HCT116 (cell line): ENCODE measurements around the gene GALR3. TPM values are rescaled to one million over a fixed set of nuclear protein-coding genes. Genes with fewer than 3 reads are reported as not detected.

Experiments used
- ATAC-seq: fragments of 200-7000 bp; cut with Tn5 transposase; 2 replicates; pipeline ENCODE4 v1.9.1; 2020; ENCODE audit warnings: mild to moderate bottlenecking, moderate library complexity
- BruUV-seq: library from RNA; stranded (reverse); fragments of 400-500 nt; replicated peaks from 2 replicates; lab custom pipeline; 2021; lab: Mats Ljungman, UMichigan
- CTCF ChIA-PET: fragments of 300-600 bp; sonication (Branson Sonifier 250); formaldehyde crosslinking; loops from one replicate; lab custom pipeline; 2021; ENCODE audit warnings: antibody characterized with exemption; lab: Charles Lee
- POLR2A ChIA-PET: fragments of 300-600, 350-600 bp; sonication (Branson Sonifier 250); formaldehyde crosslinking; loops from one replicate; lab custom pipeline; 2021; ENCODE audit warnings: antibody characterized with exemption; lab: Charles Lee
- RAD21 ChIA-PET, 2 experiments: fragments of 300-600 bp; sonication (Branson Sonifier 250); formaldehyde crosslinking; loops; one replicate each; lab custom pipeline; 2023; ENCODE audit warnings: low total read pairs in 2 of 2; ENCODE audit not compliant: uncharacterized antibody in 2 of 2, unreplicated experiment in 2 of 2, low non-redundant PET in 1 of 2; lab: Charles Lee
- DNase-seq: peaks from one replicate; pipeline ENCODE4 v3.0.0-alpha.2; 2010; ENCODE audit warnings: low read depth, low spot score
- H2AFZ ChIP-seq: fragments of 200-600 bp; shearing (Covaris generic), sonication (generic); 2 replicates; pipeline ENCODE4 v1.6.1; 2017; ENCODE audit warnings: low read depth, mixed run types, mixed read lengths, antibody characterized with exemption, low read length; ENCODE audit not compliant: poor library complexity, severe bottlenecking
- H3K27ac ChIP-seq: 2 replicates; pipeline ENCODE4 v1.5.1; 2012; ENCODE audit warnings: low read depth, low read length
- H3K27me3 ChIP-seq: fragments of 200-600 bp; sonication (generic); 2 replicates; pipeline ENCODE4 v1.6.1; 2016; ENCODE audit warnings: mixed run types, low read length, mixed read lengths; ENCODE audit not compliant: insufficient read depth
- H3K36me3 ChIP-seq, 2 experiments: fragments of 200-500 bp in 1 of 2; fragments of 200-600 bp in 1 of 2; sonication (Bioruptor generic) in 1 of 2; sonication (generic) in 1 of 2; 2 replicates each; pipeline versions ENCODE4 v1.5.1 to v1.6.1; 2014 to 2016; ENCODE audit warnings: low read length in 2 of 2, inconsistent platforms in 1 of 2, mixed read lengths in 1 of 2, mixed run types in 1 of 2; ENCODE audit not compliant: insufficient read depth in 2 of 2, control insufficient read depth in 1 of 2
- H3K4me1 ChIP-seq, 2 experiments: fragments of 200-600 bp in 1 of 2; sonication (generic) in 1 of 2; 2 replicates each; pipeline versions ENCODE4 v1.5.1 to v1.6.1; 2012 to 2017; ENCODE audit warnings: low read length in 2 of 2, inconsistent platforms in 1 of 2, mild to moderate bottlenecking in 1 of 2, mixed read lengths in 1 of 2, mixed run types in 1 of 2, moderate library complexity in 1 of 2; ENCODE audit not compliant: insufficient read depth in 2 of 2, control insufficient read depth in 1 of 2
- H3K4me2 ChIP-seq: fragments of 200-600 bp; sonication (generic); 2 replicates; pipeline ENCODE4 v1.6.1; 2017; ENCODE audit warnings: mixed run types, low read length, mixed read lengths
- H3K4me3 ChIP-seq, 2 experiments: fragments of 200-600 bp in 1 of 2; sonication (generic) in 1 of 2; replicated peaks in 1 of 2; 2 replicates each; pipeline ENCODE4 v1.5.1; 2011 to 2016; ENCODE audit warnings: low read length in 2 of 2, control low read depth in 1 of 2, low read depth in 1 of 2, mild to moderate bottlenecking in 1 of 2, mixed read lengths in 1 of 2, mixed run types in 1 of 2
- H3K79me2 ChIP-seq: fragments of 200-600 bp; sonication (generic); 2 replicates; pipeline ENCODE4 v1.6.1; 2017; ENCODE audit warnings: mild to moderate bottlenecking, mixed run types, low read length, moderate library complexity, mixed read lengths; ENCODE audit not compliant: insufficient read depth
- H3K9ac ChIP-seq: fragments of 200-600 bp; sonication (generic); 2 replicates; pipeline ENCODE4 v1.6.1; 2016; ENCODE audit warnings: low read length, mixed read lengths
- H3K9me2 ChIP-seq: fragments of 200-600 bp; sonication (generic), shearing (Covaris generic); 2 replicates; pipeline ENCODE4 v1.6.1; 2017; ENCODE audit warnings: mixed run types, mild to moderate bottlenecking, moderate library complexity; ENCODE audit not compliant: insufficient read depth
- H3K9me3 ChIP-seq, 2 experiments: fragments of 200-500 bp in 1 of 2; fragments of 200-600 bp in 1 of 2; sonication (Bioruptor generic) in 1 of 2; sonication (generic) in 1 of 2; 2 replicates each; pipeline ENCODE4 v1.6.1; 2014 to 2017; ENCODE audit warnings: low read length in 2 of 2, mixed read lengths in 2 of 2, inconsistent platforms in 1 of 2, low read depth in 1 of 2, mild to moderate bottlenecking in 1 of 2, mixed run types in 1 of 2, moderate library complexity in 1 of 2; ENCODE audit not compliant: control insufficient read depth in 1 of 2, insufficient read depth in 1 of 2
- H4K20me1 ChIP-seq: fragments of 200-600 bp; sonication (generic), shearing (Covaris generic); 2 replicates; pipeline ENCODE4 v1.6.1; 2017; ENCODE audit warnings: mixed run types, mild to moderate bottlenecking, moderate library complexity; ENCODE audit not compliant: insufficient read depth
- RAD21 ChIP-seq: IDR thresholded peaks from 2 replicates; pipeline ENCODE4 v1.6.1; 2012; ENCODE audit warnings: low read depth, mild to moderate bottlenecking
- SIN3A ChIP-seq: IDR thresholded peaks from 2 replicates; pipeline ENCODE4 v1.6.1; 2012; ENCODE audit warnings: low read depth
- SP1 ChIP-seq: IDR thresholded peaks from 2 replicates; pipeline ENCODE4 v1.6.1; 2012; ENCODE audit warnings: low read depth
- ZFX ChIP-seq: fragments of 450-650 bp; IDR thresholded peaks from 2 replicates; pipeline ENCODE4 v1.6.1; 2017
- ZNF274 ChIP-seq: fragments of 200-500 bp; sonication (Bioruptor generic); IDR thresholded peaks from 2 replicates; pipeline ENCODE4 v1.6.1; 2014; ENCODE audit warnings: mild to moderate bottlenecking, low read depth, low read length, inconsistent platforms
- intact Hi-C: fragments of 100-400 bp; cut with micrococcal nuclease; formaldehyde crosslinking; loops from 2 replicates; pipeline ENCODE4 v1.10.0; 2022
- total RNA-seq: library from RNA; stranded (reverse); gene quantifications from one replicate; pipeline ENCODE4 v1.2.1, GENCODE V29; 2021; ENCODE audit not compliant: unreplicated experiment
- TF ChIP-seq, protein P1 (sequence below), 3 experiments: fragments of 200-600 bp in 1 of 3; sonication (generic) in 1 of 3; IDR thresholded peaks in 2 of 3; conservative IDR thresholded peaks in 1 of 3; 2 replicates each; pipeline ENCODE4 v1.5.1; 2012 to 2017; ENCODE audit warnings: low read depth in 2 of 3, low read length in 2 of 3, antibody characterized with exemption in 1 of 3, borderline replicate concordance in 1 of 3, control low read depth in 1 of 3, mild to moderate bottlenecking in 1 of 3, mixed read lengths in 1 of 3, mixed run types in 1 of 3, moderate library complexity in 1 of 3; ENCODE audit not compliant: insufficient read depth in 1 of 3
- TF ChIP-seq, protein P2 (sequence below): IDR thresholded peaks from 2 replicates; pipeline ENCODE4 v1.6.1; 2012

The GALR3 gene
- total RNA-seq, 1 experiment from 2014 or later = 0.32 TPM

DNA sequence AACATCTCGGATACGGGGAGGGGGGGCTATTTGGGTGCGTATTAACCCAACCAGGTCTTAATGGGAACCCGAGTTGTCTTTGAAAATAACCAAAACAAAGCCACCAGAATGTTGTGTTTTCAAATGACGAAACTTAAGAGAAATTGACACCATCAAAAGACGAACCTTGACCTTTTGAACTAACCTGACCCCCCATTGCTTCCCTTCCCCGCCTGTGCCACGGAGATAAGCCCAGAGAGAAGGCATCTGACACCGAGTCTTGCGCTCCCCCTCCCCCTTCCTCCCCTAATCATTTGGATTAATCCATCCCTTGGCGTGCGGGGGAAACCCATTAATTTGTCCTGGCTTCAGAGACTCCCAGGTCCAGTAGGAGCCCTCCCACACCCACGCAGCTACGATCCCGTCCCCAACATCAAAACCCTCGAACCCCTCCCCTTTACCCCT, 20.0 kb upstream of the GALR3 start:
- RAD21 ChIA-PET = no interaction called here
- H2AFZ ChIP-seq = no peak overlapping the region
- H3K9me2 ChIP-seq = no peaks in the 10 kb centered on the region
- peak overlapping the region; percentile 66 for H3K9ac ChIP-seq
- H3K9me3 ChIP-seq = no peaks in the 10 kb centered on the region
- TF ChIP-seq RAD21 (no peak), ZNF274 (no peak)
- TF ChIP-seq, protein P1, sequence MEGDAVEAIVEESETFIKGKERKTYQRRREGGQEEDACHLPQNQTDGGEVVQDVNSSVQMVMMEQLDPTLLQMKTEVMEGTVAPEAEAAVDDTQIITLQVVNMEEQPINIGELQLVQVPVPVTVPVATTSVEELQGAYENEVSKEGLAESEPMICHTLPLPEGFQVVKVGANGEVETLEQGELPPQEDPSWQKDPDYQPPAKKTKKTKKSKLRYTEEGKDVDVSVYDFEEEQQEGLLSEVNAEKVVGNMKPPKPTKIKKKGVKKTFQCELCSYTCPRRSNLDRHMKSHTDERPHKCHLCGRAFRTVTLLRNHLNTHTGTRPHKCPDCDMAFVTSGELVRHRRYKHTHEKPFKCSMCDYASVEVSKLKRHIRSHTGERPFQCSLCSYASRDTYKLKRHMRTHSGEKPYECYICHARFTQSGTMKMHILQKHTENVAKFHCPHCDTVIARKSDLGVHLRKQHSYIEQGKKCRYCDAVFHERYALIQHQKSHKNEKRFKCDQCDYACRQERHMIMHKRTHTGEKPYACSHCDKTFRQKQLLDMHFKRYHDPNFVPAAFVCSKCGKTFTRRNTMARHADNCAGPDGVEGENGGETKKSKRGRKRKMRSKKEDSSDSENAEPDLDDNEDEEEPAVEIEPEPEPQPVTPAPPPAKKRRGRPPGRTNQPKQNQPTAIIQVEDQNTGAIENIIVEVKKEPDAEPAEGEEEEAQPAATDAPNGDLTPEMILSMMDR (IDR thresholded peaks at IDR 0.05 in 2 of 3, conservative IDR thresholded peaks at IDR 0.05 in 1 of 3; ENCODE audit: borderline replicate concordance in 1 of 3, insufficient read depth in 1 of 3, low read depth in 2 of 3, low read length in 2 of 3) = no peak
- ATAC-seq (no peak), DNase-seq (no peak)
- no TSS peak for BruUV-seq
- POLR2A ChIA-PET = interaction anchor here (1.0 kb wide), 1 partner anchor 20 kb away, joined by 3 read pairs; no protein-coding TSS in a partner anchor
- no peaks in the 10 kb centered on the region for H3K27me3 ChIP-seq
- H3K79me2 ChIP-seq = peaks cover 26% of the 10 kb centered on the region
- peak overlapping the region; percentile 89 for H3K4me2 ChIP-seq
- H3K27ac ChIP-seq = peak overlapping the region; percentile 87; the same call in 1 of the 2 replicates
- H3K4me1 ChIP-seq = peaks cover 16 to 57% of the 10 kb centered on the region in 2 experiments; a peak in 3 of 4 replicates
- no peaks in the 10 kb centered on the region for H4K20me1 ChIP-seq
- intact Hi-C loops = no loop called here
- H3K36me3 ChIP-seq = no peaks in the 10 kb centered on the region
- CTCF ChIA-PET = no interaction called here
- peak overlapping the region; percentile 48 to 61 for H3K4me3 ChIP-seq

DNA sequence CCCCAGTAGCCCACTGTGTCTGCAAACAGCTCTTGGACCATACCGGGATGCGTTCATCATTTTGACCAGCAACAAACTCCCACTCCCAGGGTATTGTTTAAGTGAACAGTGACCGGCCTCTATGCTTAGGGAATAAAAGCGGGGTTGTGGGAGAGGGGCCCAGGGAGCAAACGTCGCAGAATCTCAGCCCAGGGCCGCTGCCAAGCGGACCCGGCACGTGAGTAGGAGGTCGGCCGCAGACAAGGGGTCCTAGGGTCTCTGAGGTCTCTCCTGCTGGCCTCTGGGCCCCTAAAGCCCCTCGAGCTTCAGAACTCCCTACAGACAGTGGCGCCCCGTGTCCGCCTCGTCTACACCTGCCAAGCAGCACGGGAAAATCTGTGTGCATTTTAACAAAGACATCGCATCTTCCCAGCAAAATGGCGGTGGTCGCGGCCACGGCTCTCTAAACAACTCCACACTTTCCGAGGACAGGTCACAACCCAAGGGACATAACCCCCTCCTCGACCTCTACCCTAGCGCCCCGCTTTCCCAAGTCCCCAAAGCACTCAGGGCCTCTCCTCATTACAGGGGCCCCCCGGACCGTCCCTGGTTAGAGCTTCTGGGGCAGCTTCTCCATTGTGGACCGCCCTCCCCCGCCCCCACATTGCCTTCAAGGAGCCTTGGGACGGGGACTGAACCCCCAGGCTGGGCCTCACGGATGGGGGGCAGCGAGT, 19.4 kb upstream of the GALR3 start:
- Histone ChIP-seq H3K36me3 (no peaks in the 10 kb centered on the region), H3K4me1 (peaks cover 16 to 62% of the 10 kb centered on the region in 2 experiments; a peak in 3 of 4 replicates), H3K9ac (peak overlapping the region; percentile 98), H3K9me2 (no peaks in the 10 kb centered on the region), H3K4me2 (peak overlapping the region; percentile 91), H3K9me3 (no peaks in the 10 kb centered on the region), H3K27ac (peak overlapping the region; percentile 87), H3K4me3 (peak overlapping the region; percentile 80 to 95), H3K27me3 (no peaks in the 10 kb centered on the region), H4K20me1 (no peaks in the 10 kb centered on the region)
- POLR2A ChIA-PET = interaction anchor here (1.4 to 4.3 kb wide), 6 partner anchors 8 to 196 kb away, joined by 3 to 38 read pairs (median 11); partner anchors contain the start of gene GGA1
- TSS peak; percentile 53 for BruUV-seq
- ATAC-seq = no peak
- CTCF ChIA-PET = no interaction called here
- intact Hi-C loops = no loop called here
- TF ChIP-seq SP1 = no peak
- TF ChIP-seq SIN3A = no peak
- TF ChIP-seq ZFX = no peak
- TF ChIP-seq, protein P2, sequence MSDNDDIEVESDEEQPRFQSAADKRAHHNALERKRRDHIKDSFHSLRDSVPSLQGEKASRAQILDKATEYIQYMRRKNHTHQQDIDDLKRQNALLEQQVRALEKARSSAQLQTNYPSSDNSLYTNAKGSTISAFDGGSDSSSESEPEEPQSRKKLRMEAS = no peak
- TF ChIP-seq, all 23 proteins: peak for 0
- no peak for DNase-seq
- RAD21 ChIA-PET = no interaction called here
- Histone ChIP-seq H2AFZ (no peak overlapping the region), H3K79me2 (peaks cover 32% of the 10 kb centered on the region)
